ENCODE data around the gene SLC46A1.

The SLC46A1 gene

GRCh38 chr17:28402844-28403243, 3.2 kb downstream of the SLC46A1 start:
- no peak for FAIRE-seq

- no peak for FAIRE-seq
These were observed 3.8 kb downstream of the SLC46A1 start for GRCh38 chr17:28402224-28402630.

GRCh38 chr17:28399808-28400207, 6.2 kb downstream of the SLC46A1 start:
- no peak for FAIRE-seq

GRCh38 chr17:28398280-28398981, 7.6 kb downstream of the SLC46A1 start:
- no peak for FAIRE-seq

GRCh38 chr17:28397687-28398279, 8.2 kb downstream of the SLC46A1 start:
- FAIRE-seq: no peak

GRCh38 chr17:28397275-28397674, 8.7 kb downstream of the SLC46A1 start:
- FAIRE-seq: no peak

GRCh38 chr17:28396635-28397239, 9.3 kb downstream of the SLC46A1 start:
- no peak for FAIRE-seq

- FAIRE-seq: no peak
These were observed 10.0 kb downstream of the SLC46A1 start for GRCh38 chr17:28395968-28396367.

- no peak for FAIRE-seq
These were observed 10.6 kb downstream of the SLC46A1 start for GRCh38 chr17:28395426-28395825.

GRCh38 chr17:28394337-28395116, 11.5 kb downstream of the SLC46A1 start:
- FAIRE-seq: no peak

- no peak for FAIRE-seq
These were observed 13.5 kb downstream of the SLC46A1 start for GRCh38 chr17:28392491-28392890.

- FAIRE-seq: no peak
These were observed 14.6 kb downstream of the SLC46A1 start for GRCh38 chr17:28391401-28391800.

- FAIRE-seq: no peak
These were observed 15.0 kb downstream of the SLC46A1 start for GRCh38 chr17:28390984-28391383.

- FAIRE-seq: no peak
These were observed 15.4 kb downstream of the SLC46A1 start for GRCh38 chr17:28390563-28390962.

- FAIRE-seq: no peak
These were observed 15.9 kb downstream of the SLC46A1 start for GRCh38 chr17:28390141-28390540.

- FAIRE-seq: no peak
These were observed 17.9 kb downstream of the SLC46A1 start for GRCh38 chr17:28388106-28388505.

GRCh38 chr17:28386391-28386790, 19.6 kb downstream of the SLC46A1 start:
- no peak for FAIRE-seq

- no peak for FAIRE-seq
These were observed 20.6 kb downstream of the SLC46A1 start for GRCh38 chr17:28385406-28385805.

- no peak for FAIRE-seq
These were observed 21.0 kb downstream of the SLC46A1 start for GRCh38 chr17:28385037-28385400.

GRCh38 chr17:28384281-28385036, 21.6 kb downstream of the SLC46A1 start:
- FAIRE-seq: no peak

- FAIRE-seq: no peak
These were observed 24.7 kb downstream of the SLC46A1 start for GRCh38 chr17:28381141-28381825.
